NCI-H345 treated with DMSO at 0.1 percent for 48 hours (cell line): ENCODE measurements around the gene PTPRG.

Experiments used
- DNase-seq: peaks from one replicate; lab custom pipeline; 2025; ENCODE audit not compliant: unreplicated experiment; lab: John Stamatoyannopoulos, UW

PTPRG gene

GRCh38 chr3:61885414-61885813 lies 324.0 kb downstream of the PTPRG start:
- no peak for DNase-seq

DNA sequence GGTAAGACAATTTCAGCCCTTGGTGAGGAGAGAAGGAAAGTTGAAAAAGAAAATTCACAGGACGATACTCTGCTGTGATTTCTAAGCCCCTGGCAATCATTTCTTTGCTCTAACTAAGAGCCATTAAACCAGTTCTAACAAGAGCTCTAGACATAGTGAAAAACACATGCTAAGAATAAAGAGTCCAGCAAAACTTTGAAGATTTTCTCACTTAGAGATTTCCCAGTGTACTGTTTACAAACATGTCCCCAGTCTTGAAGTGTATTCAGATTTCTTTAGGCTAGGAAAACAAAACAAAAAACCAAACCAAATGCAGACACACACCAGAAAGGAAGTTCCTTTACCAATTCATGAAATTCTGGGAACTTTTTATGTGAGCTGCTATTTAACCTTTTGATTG lies 325.8 kb downstream of the PTPRG start:
- no peak for DNase-seq

DNA sequence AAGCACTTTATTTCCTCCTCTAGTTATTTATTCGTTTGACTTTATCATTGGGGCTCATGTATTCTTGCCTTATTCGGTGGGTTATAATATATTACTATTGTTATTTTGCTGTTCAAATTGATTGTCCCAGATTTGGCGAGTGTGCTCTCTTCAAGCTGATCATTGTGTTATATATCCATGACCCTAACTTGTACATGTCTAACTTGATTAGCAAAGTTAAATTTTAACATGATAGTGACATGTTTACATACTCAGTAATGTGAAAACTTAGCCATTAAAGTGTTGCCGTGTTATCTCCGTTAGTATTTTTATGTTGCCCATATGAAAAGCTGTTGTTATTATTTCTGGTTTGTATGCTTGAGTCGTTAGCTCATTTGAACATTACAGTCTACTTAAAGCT lies 327.9 kb downstream of the PTPRG start:
- DNase-seq: no peak

DNA sequence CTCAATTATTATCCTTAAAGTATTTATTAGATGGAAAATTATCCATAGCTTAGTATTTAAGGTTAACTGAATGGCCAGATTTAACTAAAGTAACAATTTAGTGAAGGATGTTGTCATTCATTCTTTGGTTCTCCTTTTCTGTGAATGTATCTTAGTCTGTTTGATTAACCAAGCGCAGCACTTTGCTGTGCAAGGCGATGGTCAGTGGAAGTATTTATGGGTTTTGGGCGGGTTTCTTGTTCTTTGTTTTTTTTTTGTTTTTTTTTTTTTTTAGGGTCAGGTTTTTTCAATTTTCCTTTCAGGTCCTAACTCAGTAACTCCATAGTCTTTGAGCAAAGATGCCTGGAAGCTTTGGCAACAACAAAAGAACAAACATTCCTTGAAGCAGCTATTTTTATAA lies 328.8 kb downstream of the PTPRG start:
- no peak for DNase-seq

DNA sequence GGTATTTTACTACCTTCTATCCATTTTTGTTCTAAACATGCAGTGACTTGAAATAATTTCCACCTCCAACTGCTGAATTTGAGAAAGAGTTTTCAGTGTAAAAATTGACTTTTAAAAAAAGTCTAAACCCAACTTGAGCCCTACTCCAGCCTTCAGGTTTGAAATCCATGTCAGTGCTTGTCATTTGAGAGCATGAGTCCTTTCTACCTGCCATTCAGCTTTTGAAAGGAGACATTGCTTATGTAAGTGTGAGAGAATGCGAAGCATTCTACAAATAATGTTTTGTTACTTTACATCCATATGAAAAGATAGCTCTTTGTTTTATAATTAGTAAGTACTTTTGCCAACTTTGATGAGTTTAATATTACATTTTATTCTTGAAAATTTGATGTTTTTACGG lies 329.2 kb downstream of the PTPRG start:
- DNase-seq: no peak

GRCh38 chr3:61892891-61893290 lies 331.5 kb downstream of the PTPRG start:
- DNase-seq: no peak

GRCh38 chr3:61893840-61894566 lies 332.6 kb downstream of the PTPRG start:
- DNase-seq: no peak

DNA sequence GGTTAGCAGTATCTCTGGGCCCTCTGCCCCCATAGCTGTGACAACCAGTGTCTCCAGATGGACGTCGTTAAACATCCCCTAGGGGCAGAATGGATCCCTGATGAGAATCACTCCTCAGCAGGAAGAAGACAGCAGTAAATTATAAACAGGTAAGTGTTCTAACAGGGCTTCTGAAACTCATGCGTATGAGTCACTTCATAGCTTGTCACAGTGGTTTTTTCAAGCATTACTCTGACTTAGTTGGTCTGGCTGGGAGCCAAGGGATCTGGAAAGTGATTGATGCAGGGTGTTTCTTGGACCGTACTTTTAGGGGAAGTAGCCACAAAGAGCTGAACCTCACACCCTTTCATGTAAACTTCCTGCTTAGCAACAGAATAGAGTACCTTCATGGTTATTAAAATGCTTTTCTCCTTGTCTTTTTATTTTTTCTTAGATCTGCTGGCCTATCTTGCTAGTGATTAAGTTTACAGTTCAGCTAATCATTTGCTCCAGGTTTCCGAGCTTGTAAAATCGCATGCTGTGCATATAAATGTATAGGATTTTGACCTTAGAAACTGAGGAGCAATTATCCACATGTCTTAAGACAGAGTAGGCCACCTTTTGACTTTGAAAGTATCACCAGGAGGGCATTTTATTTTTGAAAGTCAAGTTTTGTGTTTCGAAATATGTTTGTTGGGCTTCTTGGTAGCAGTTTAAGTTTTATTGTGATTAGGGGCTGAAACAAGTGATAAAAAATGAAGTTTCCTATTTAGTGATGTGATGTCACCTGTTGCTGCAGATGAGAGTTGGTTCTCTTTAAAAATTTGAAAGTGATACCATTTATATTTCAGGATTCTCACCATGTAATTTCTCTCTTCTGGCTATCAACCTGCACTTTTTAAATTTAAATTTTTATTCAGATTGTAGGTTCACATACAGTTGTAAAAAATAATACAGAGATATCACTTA lies 333.9 kb downstream of the PTPRG start:
- DNase-seq: peak; percentile 33

DNA sequence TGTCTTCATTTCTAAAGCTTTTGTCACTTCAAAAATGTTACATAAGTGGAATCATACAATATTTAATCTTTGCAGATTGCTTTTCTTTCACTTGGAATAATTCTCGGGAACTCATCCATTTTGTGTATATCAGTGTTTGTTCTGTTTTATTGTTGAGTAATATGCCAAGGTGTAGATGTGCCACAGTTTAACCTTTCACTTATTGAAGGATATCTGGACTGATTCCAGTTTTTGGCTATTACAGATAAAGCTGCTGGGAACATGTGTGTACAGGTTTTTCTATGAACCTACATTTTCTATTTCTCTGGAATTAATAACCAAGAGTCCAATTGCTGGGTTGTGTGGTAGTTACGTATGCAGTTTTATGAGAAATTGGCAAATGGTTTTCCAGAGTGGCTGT lies 334.9 kb downstream of the PTPRG start:
- DNase-seq: no peak

- no peak for DNase-seq
Measured at GRCh38 chr3:61897848-61898247, 336.5 kb downstream of the PTPRG start.

DNA sequence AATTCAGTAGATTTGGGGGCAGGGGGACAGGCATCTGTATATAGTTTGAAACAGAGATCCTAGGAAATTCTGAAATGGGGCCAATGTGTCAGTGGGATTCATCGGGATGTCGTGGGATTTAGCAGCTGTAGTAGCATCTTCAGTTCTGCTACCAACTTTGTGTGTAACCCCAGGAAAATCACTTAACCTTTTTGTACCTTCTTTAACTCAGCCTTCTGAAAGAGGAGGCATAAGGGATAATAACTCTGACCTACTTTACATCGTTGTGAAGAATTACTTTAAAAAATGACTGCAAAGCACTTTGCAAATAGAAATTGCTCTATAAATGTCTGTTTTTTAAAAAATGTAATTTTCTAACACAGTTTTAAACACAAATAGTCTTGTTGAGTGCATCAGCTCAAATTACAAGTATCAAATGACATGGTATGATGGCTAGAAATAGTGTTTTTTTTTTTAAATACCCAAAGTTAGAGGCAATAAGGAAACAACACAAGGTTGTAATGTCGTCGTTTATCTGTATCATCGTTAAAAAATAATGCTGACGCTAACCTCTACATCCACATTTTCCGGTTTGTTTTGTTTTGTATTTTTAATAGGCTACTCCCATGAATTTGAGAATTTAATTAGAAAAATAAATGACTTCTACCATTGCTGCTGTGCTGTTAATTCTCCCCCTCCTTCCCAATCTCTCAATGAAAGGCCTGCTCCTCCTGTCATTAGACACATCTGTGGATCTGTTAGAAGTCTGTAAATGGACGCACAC lies 338.5 kb downstream of the PTPRG start:
- no peak for DNase-seq

DNA sequence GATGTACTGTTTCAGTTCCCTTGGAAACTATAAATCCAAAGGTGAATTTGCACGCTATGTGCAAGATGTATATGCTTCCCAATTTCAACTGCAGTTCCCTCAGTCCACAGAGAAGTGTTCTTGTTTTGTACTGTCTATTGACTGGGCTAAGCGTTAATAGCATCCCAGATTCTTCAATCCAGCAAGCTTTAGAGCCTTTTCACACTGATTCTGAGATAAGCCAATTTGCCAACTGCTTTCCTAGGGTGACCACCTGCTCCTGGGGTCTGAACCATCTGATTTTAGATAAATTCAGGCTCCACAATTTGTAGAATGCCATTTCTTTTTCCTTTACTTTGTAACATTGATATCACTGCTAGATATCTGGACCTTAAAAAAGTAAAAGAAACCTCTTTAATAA lies 340.1 kb downstream of the PTPRG start:
- peak; percentile 40 for DNase-seq

- peak; percentile 91 for DNase-seq
Measured at GRCh38 chr3:61901986-61902385, 340.6 kb downstream of the PTPRG start.

DNA sequence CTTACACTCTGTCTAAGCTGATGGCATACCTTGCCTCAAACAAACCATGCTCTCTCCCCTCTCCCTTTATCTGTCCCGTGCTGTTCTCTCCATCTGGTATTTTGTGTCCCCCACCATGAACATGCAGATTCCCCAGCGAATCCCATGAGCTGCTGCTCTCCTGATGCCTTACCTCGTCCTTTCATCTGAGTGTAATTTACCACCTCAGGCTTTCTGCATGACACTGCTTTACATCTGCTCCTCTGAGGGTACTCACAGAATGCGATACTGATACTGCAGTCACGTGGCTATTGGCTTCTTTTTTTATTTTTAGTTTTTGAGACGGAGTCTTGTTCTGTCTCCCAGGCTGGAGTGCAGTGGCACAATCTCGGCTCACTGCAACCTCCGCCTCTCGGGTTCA lies 341.7 kb downstream of the PTPRG start:
- peak; percentile 44 for DNase-seq

DNA sequence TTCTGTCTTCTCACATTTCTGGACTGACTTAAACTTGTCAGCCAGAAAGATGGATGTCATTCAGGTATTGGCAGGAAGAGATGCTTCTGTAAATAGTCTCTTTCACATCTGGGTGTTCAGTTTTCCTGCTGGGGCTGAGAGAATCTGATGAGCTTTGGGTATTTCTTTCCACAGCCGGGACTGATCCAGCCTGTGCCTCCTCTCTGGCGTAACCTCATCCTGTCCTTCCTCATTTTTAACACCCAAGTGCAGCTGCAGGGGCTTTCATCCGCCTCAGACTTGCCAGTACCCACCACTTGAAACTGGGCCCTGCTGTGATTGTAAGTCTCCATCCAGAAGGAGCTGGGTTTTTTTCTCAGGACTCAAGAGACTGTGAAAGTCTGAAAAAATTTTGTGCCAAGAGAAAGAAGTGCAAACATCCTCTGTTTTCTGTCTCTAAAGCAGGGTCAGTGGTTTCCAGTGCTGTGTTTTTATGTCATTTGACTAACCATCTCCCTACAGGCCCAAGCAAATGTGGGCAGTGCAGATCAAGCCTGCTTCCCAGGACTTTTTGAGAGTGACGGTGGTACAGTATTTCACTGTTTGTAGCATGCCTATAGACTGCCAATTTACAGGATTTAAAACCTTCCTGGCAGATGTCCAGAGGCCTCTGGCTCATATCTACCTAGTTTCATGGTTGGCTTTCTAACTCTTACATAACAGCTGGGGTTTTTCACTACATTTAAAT lies 342.7 kb downstream of the PTPRG start:
- peak; percentile 50 for DNase-seq

DNA sequence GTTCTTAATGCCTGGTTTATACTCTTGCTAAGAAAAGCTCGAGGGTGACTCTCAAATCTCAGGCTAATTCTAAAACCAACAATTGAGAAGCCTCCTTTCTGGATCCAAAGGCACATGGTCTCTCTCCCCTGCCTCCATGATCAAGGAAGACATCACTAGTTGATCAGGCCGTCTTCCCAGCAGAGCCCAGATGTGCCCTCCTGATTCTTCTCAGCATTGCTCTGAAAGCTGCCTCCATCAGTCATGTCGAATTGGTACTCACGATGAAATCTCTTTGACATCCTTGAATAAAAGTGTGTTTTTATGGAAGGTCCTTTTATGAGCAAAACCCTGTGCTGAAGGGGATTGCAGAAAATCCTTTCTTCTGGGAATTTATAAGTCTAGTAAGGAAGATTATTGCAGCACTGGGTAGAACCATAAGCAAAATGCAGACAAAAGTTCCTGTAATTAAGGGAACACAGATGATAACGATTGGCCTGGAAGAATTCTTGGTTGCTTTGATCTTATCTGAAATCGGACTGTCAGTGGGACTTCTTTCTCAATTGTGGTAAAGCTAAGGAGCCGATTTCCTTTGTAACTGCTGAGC lies 345.9 kb downstream of the PTPRG start:
- no peak for DNase-seq

DNA sequence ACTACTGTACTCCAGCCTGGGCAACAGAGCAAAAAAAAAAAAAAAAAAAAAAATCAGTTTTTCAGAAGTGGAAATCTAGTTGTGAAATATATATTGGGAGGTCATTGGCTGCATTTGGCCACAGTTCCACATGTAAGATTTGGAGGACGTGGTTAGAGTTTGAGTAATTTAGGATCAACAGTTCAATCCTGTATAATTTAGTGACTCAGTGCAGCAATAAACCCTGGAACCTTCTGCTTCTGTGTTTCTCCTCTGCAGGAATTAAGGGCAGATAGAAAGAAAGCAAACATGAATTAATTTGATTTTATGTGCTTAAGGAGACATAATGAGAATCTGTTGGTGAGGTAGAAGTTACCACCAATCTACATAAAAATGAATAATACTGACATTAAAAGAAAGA lies 347.0 kb downstream of the PTPRG start:
- DNase-seq: no peak

GRCh38 chr3:61910732-61911131 lies 349.4 kb downstream of the PTPRG start:
- no peak for DNase-seq

GRCh38 chr3:61912158-61912557 lies 350.8 kb downstream of the PTPRG start:
- DNase-seq: no peak

DNA sequence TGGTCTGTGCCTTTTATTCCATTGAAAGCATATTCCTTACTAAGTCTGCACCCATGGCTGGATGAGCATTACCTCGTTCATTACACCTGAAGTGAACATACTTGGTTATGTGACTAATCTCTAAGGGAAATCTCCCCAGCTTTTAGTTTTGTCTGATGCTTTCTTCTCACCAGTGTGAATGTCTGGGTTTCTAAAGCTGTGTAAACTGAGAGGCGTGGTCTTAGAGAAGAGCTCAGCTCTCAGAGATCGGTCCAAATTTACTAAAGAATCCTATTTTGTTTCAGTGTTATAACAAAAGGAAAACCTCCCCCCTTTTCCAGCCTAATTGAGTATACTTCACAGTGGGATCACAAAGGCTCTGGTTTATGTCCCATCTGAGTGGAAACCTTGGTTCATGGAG lies 352.3 kb downstream of the PTPRG start:
- no peak for DNase-seq

DNA sequence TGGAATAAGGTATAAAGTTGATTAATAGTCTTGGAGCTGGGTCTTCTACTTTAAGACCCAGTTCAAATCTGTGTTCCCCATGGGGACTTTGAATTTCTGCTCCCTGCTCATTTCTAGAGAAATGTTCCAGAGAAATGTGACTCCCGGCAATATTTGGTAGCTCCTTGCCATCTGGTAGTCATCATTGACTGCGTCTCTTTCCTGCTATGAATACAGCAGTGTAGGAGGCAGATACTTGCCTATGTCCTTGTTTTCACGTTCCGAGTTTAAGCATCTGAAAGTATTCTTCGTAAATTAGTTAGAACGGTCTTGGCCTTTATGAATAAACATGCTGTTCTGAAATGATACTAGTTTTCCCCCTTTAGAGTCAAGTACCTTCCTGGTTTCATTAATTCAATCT lies 352.9 kb downstream of the PTPRG start:
- no peak for DNase-seq
